Activated CD8-positive, alpha-beta T cell treated with anti-CD3 and anti-CD28 coated beads, Interleukin-2, amount 10 ng/mL, durations not matched to agents 7 days and 5 days (primary cell): ENCODE measurements around the gene LBH. TPM values are rescaled to one million over a fixed set of nuclear protein-coding genes. Genes with fewer than 3 reads are reported as not detected.

Experiments
- total RNA-seq, 2 experiments: library from RNA; stranded (reverse); gene quantifications; one replicate each; pipeline ENCODE4 v1.2.3, GENCODE V29; 2021

The LBH gene
- total RNA-seq, 2 experiments from 2014 or later, result 97.0 to 100 TPM

Other genes starting within 250 kb of the LBH start
- gene YPEL5, start 84.5 kb upstream of the LBH start, total RNA-seq, result 10 to 100 TPM; 32.5 to 34.9 TPM
- gene LCLAT1, start 215.7 kb downstream of the LBH start, total RNA-seq, result 10 to 100 TPM; 25.1 to 25.3 TPM